HG02852 (cell line): ENCODE data around the gene FATE1.

Experiments used
- ATAC-seq: cut with Tn5 transposase; IDR thresholded peaks from one replicate; pipeline ENCODE4 v1.9.1; 2021; ENCODE audit warnings: mild to moderate bottlenecking, moderate library complexity; ENCODE audit not compliant: unreplicated experiment

FATE1 gene

GRCh38 chrX:151703487-151703886, 12.3 kb upstream of the FATE1 start:
- no peak for ATAC-seq

GRCh38 chrX:151704041-151704663, 11.7 kb upstream of the FATE1 start:
- no peak for ATAC-seq

GRCh38 chrX:151708821-151709220, 7.0 kb upstream of the FATE1 start:
- no peak for ATAC-seq

GRCh38 chrX:151710457-151710856, 5.4 kb upstream of the FATE1 start:
- ATAC-seq = no peak

- ATAC-seq = no peak
Measured at GRCh38 chrX:151711154-151711553, 4.7 kb upstream of the FATE1 start.

- ATAC-seq = no peak
Measured at GRCh38 chrX:151711787-151712186, 4.0 kb upstream of the FATE1 start.

- no peak for ATAC-seq
Measured at GRCh38 chrX:151712253-151712652, 3.6 kb upstream of the FATE1 start.

- peak; percentile 44 for ATAC-seq
Measured at GRCh38 chrX:151713849-151714248, 2.0 kb upstream of the FATE1 start.

- no peak for ATAC-seq
Measured at GRCh38 chrX:151714362-151714761, 1.5 kb upstream of the FATE1 start.

GRCh38 chrX:151722241-151722846, 6.5 kb downstream of the FATE1 start:
- ATAC-seq = no peak

- no peak for ATAC-seq
Measured at GRCh38 chrX:151723156-151723760, 7.4 kb downstream of the FATE1 start.

- no peak for ATAC-seq
Measured at GRCh38 chrX:151724563-151725337, 8.9 kb downstream of the FATE1 start.

GRCh38 chrX:151725338-151725614, 9.4 kb downstream of the FATE1 start:
- no peak for ATAC-seq

- ATAC-seq = no peak
Measured at GRCh38 chrX:151726751-151727150, 10.9 kb downstream of the FATE1 start.

GRCh38 chrX:151727346-151727745, 11.5 kb downstream of the FATE1 start:
- no peak for ATAC-seq

- ATAC-seq = no peak
Measured at GRCh38 chrX:151729056-151729725, 13.4 kb downstream of the FATE1 start.

GRCh38 chrX:151734446-151734845, 18.6 kb downstream of the FATE1 start, which contains the start of gene CNGA2:
CNGA2 (plus strand) TSS chrX:151734746; CDS start chrX:151738484, 3,738 bp downstream.
- no peak for ATAC-seq

GRCh38 chrX:151735219-151735618, 19.4 kb downstream of the FATE1 start:
- no peak for ATAC-seq

GRCh38 chrX:151736685-151737084, 20.9 kb downstream of the FATE1 start:
- ATAC-seq = no peak

- ATAC-seq = no peak
Measured at GRCh38 chrX:151737494-151737893, 21.7 kb downstream of the FATE1 start.

- no peak for ATAC-seq
Measured at GRCh38 chrX:151738751-151739150, 22.9 kb downstream of the FATE1 start.
